Renal cortical epithelial cell (primary cell): ENCODE measurements around the gene SFXN5. TPM values are rescaled to one million over a fixed set of nuclear protein-coding genes. Genes with fewer than 3 reads are reported as not detected.

Source experiments
- DNase-seq: peaks from one replicate; pipeline ENCODE4 v3.0.0-alpha.2; 2011; ENCODE audit warnings: low read depth
- total RNA-seq: library from RNA; depleted of rRNA; stranded (reverse); fragments of >200 nt; gene quantifications from 2 replicates; pipeline ENCODE4 v1.2.3, GENCODE V29; 2014

The SFXN5 gene
- total RNA-seq, 1 donor from 2014 or later = 16.0 TPM

DNA sequence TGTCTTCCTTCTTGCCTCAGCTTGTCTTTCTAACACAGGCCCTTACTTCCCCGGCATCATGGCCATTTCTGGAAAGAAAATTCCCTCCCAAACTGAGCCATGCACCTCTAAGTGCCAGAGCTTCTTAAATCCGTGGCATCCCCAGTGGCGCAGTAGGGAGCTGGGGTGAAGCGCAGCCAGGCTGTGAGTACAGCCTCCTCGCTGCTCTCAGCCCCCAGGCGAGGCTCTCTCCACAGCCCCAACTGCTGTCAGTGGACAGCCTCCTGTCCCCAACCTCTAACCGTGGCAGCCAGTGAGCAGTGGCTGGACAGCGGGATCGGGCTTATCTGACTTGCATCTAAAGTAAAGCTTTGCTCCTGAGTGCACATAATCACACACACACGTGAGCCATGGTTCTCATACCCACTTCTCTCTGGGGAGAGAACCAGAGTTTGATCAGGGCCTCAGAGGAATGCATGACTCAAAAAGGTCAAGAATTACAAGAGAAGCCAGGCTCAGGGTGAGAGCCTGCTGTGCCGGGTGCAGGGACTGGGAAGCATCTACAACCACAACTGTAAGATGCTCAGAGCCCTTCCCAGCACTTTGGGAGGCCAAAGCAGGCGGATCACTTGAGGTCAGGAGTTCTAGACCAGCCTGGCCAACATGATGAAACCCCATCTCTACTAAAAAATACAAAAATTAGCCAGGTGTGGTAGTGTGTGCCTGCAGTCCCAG, 50.7 kb downstream of the SFXN5 start:
- DNase-seq = peak; percentile 71

DNA sequence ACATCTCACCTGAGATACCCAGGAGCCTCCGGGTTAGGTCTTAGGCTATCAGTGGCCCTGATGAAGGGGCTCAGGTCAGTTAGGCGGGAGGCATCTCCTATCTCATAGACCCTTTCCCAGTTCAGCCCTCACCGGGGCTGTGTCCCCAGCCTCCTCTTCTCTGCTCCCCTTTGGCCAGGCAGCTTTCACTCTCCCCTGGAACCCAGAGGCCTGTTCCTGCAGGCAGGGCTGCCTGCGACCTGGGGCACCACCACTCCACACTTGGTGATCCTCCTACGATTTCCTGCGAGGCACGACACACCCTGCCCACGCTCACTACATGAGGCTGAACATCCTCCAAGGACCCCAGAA, 51.2 kb downstream of the SFXN5 start:
- no peak for DNase-seq

DNA sequence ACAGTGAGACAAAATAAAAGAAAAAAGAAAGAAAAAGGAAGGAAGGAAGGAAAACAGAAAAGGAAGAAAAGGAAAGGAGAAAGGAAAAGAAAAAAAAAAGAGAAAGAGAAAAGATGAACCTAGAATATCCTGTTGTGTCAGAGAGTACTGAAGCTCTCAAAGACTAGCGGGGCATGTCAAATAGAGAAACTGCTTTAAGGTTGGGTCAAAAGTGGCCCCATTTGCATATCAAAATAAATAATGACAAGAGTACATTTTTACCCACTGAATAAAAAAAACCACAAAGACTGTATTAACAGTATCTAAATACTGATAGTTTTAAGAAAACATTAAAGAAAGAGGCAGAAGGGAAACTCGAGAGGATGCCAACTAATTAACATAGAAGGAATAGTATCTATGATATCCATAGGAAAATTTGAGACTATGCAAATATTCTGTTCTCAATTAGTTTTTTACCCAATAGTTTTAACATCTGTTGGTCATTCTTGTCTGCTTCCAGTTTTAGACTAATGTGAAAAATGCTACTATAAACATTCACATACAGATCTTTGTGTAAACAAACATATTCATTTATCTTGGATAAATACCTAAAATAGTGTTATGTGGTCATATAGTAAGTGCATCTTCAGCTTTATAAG, 53.2 kb downstream of the SFXN5 start:
- no peak for DNase-seq

- DNase-seq = no peak
These were observed 57.6 kb downstream of the SFXN5 start for GRCh38 chr2:73013936-73014335.

- no peak for DNase-seq
These were observed 62.2 kb downstream of the SFXN5 start for GRCh38 chr2:73009177-73009839.

GRCh38 chr2:73008766-73009135, 62.8 kb downstream of the SFXN5 start:
- no peak for DNase-seq

DNA sequence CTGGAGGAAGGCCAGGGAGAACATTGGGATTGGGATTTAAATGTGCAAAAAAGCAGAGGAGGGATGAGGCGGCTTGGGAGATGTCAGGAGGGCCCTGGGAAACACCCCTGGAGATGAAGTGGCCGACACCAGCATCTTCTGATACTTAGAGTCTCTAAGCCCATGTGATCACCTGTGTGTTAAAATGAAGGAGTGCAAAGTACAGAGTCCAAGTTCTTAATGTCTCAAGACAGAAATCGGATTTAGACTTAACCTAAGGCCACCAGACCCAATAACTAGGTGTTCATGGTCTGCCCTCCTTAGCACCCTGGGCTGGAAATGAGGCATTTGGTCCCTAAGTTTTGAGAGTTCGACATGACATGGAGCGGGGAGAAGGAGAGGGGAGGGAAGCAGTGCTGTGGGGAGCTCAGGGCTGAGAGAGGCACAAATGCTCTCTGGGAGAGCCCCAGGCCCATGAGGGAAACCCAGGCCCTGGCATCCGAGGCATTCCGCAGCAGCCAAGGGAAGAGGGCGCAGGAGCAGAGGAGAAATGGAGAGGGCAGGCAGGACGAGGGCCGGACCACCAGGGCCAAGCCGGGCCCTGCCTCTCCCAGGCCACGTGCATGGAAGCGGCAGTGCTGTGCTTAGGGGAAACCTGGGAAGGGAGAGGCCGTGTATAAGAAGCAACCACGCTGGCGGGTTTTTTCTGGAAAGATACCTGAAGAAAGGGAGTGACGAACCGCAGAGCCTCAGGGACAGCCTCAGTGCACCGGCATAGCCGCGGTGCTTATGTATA, 63.3 kb downstream of the SFXN5 start:
- no peak for DNase-seq

DNA sequence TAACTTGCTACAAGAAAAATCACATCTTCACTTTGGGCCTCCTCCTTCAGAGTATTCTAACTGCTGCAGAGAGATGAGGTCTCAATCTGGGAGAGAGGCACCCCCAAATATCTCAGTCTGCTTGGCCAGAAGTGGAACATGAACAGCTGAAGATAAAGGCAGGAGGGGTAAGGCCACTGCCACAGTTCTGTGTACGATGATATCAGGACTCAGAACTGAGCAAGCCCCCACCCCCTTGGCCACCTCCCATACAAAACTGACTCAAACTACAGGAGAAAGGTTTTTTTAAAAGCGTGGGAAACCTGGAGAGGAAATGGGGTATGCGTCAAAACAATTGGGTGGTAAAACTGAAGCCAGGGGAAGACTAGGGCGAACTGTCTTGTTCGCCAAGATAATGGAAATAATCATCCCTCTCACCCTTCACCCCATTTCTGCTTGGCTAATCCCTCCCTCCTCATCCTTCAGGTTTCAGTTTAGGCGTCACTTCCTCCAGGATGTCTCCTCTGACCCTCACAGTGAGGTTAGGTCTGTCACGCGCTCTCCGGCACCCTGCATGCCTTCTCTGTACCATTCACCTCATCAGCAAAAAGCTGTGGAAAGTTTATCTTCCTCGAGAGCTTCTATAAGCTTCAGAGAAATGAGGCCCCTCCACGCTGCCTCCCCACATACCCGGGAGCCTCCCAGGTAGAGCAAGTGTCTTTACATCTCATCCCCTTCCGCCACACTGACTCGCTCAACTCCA, 64.4 kb downstream of the SFXN5 start:
- DNase-seq = no peak

DNA sequence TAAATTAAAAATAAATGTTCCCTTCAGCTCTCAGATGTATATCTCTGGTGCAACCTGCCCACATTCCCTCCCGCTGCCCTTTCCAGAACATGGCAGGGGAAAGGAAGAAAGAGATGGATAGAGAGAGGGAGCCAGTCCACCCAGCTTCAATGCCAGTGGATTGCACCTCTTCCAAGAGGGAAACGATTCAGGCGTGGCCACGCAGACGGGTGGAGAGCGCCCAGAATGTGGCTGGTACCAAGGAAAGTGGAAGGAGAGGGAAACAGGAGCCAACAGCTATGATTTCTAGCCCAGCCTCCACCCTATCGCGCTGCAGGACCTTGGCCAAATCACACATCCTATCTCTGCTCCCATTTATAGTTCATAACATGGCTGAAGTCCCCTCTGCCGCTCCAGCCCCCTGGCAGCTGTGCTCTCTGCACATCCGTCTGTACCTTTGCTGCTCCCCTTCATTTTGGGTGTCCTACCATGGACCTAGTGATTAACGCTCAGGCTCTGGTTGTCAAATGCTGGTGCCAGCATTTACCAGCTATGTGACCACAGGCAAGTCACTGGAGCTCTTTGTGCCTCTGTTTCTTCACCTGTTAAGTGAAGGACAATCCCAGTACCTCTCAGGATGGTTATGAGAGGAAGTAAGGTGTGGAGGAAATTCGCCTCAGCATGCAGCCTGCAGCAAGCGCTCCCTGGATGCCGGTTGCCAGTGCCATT, 66.5 kb downstream of the SFXN5 start:
- DNase-seq = no peak

DNA sequence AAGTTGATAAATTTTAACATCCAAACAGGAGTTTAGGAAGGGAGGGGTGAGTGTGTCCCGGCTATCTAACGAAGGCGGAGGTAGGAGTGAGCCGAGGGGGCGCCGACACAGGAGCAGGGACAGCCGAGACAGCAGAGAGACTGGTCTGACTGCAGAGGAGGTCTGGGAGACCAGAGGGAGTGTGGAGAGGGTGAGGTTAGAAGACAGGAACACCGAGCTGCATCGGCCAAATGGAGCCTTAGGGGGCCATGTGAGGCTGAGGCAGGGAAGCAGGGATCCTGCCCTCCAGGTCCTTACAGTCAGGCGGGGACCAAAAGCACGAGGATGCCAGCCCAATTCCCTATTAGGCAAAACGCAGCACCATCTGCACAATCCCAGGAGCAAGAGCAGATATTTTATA, 67.0 kb downstream of the SFXN5 start:
- no peak for DNase-seq

GRCh38 chr2:73003027-73003426, 68.5 kb downstream of the SFXN5 start:
- no peak for DNase-seq

DNA sequence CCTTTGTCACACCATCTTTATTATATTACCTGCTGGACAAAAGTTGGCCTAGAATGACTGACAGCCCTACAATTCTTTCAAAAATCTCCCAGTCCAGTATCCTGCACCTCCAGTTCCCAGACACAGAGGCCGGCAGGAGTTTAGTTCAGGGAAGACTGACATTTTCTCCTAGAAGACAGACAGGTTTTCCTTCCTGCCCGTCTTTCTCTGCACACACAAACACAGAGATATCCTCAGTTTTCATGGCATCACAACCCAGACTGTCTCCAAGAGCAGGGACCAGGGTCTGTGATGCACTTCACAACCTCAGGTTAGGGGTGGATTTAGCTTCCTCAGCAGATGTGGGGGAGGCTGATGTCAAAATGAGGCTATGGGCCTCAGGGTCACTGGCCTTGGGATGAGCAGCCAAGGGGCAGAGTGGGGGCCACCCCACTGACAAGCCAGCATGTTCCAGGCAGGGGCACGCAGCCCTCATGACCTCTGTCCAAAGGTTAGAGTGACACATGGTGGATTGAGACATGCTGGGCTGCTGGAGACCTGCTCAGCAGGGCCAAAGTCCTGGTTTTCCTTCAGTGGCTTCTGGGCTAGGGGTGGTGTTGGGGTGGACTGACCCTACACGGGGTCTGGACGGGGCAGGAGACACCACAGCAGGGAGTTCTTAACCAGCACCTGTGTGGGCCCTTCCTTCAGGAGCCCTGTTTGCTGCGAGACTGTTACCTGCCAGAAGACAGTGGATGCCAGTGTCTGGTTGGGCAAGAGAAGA, 70.5 kb downstream of the SFXN5 start:
- no peak for DNase-seq

- peak; percentile 71 for DNase-seq
These were observed 71.5 kb downstream of the SFXN5 start for GRCh38 chr2:72999729-73000725.

GRCh38 chr2:72998724-72999123, 72.8 kb downstream of the SFXN5 start:
- DNase-seq = no peak

DNA sequence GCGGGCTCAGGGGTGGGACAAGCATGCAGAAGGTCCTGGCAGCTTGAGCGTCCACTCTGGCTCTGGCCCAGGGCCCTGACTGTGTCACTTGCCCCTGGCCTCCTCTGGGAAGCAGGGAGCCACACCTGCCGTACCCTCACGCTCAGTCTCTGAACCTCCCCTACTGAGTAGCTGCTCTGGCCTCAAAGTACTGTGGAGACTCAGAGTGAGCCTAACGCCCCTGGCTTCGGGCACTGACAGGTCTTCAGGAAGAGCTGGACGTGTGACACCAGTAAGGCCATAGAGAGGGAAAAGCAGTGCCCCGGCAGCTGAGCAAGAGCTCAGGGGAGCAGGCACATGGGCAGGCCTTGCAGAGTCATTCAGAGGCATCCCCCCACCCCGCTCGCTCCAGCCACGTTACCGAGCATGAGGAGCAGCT, 73.3 kb downstream of the SFXN5 start:
- DNase-seq = no peak

DNA sequence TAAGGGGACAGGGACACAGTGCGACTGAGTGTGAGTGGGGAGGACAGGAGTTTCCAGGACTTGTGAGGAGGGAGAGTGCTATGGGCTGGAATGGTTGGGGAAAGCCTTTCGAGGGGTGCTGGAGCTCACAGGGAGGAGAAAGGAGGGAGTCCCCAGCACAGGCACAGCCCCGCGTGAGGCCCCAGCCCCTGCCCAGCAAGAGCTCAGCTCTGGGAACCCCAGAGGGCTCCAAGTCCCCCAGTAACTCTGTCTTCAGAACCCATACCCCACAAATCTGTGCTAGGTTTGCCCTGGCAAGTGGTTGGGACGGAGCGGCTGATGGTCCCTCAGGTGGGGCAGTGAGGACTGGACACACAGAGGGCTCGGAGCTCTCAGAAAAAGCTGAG, 75.4 kb downstream of the SFXN5 start:
- DNase-seq = no peak

- DNase-seq = no peak
These were observed 75.9 kb downstream of the SFXN5 start for GRCh38 chr2:72995430-72996116.

DNA sequence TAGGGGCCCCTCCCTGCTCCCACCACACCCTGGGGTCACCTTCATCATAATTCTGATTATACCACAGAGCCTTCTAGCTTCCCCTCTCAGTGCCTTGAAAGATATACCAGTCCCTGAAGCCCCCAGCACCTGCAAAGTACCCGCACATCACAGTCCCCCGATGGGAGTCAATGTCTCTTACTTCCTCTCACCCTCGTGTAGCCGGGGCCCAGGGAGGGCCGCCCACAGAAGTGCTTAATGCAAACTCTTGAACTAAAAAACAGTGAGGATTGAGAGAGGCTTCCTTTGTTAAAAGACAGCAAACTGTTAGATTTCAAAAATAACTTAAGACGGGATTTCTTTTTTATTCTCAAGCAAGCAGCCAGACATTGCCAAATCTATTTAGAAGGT, 76.5 kb downstream of the SFXN5 start:
- no peak for DNase-seq
